KMS-11 (cell line): ENCODE measurements around the gene BLID.

Source experiments
- H2AFZ ChIP-seq: fragments of 200-600 bp; sonication (generic); 2 replicates; pipeline ENCODE4 v1.6.1; 2016; ENCODE audit warnings: antibody characterized with exemption, mixed run types, low read depth
- H3K27ac ChIP-seq: fragments of 200-600 bp; sonication (generic); 2 replicates; pipeline ENCODE4 v1.6.1; 2016; ENCODE audit warnings: mild to moderate bottlenecking, mixed run types
- H3K27me3 ChIP-seq: fragments of 200-600 bp; sonication (generic); 2 replicates; pipeline ENCODE4 v1.6.1; 2017; ENCODE audit warnings: mild to moderate bottlenecking, low read depth, mixed run types, moderate library complexity; ENCODE audit not compliant: insufficient read depth
- H3K36me3 ChIP-seq: fragments of 200-600 bp; sonication (generic); 2 replicates; pipeline ENCODE4 v1.6.1; 2017; ENCODE audit warnings: mild to moderate bottlenecking, mixed run types; ENCODE audit not compliant: insufficient read depth
- H3K4me1 ChIP-seq: fragments of 200-600 bp; sonication (generic); 2 replicates; pipeline ENCODE4 v1.6.1; 2016; ENCODE audit warnings: mild to moderate bottlenecking, low read depth, mixed run types; ENCODE audit not compliant: poor library complexity, severe bottlenecking
- H3K4me2 ChIP-seq: fragments of 200-600 bp; sonication (generic); 2 replicates; pipeline ENCODE4 v1.7.0; 2016; ENCODE audit warnings: mild to moderate bottlenecking, mixed run types
- H3K4me3 ChIP-seq: fragments of 200-600 bp; sonication (generic); IDR thresholded peaks from 2 replicates; pipeline ENCODE4 v1.6.1; 2017; ENCODE audit warnings: low read depth, low read length, mixed read lengths; ENCODE audit not compliant: insufficient read depth
- H3K79me2 ChIP-seq: fragments of 200-600 bp; sonication (generic); 2 replicates; pipeline ENCODE4 v1.6.1; 2016; ENCODE audit warnings: low read depth, mixed run types; ENCODE audit not compliant: insufficient read depth
- H3K9ac ChIP-seq: fragments of 200-600 bp; sonication (generic); 2 replicates; pipeline ENCODE4 v1.6.1; 2016; ENCODE audit warnings: mild to moderate bottlenecking, mixed run types
- H4K20me1 ChIP-seq: fragments of 200-600 bp; sonication (generic); 2 replicates; pipeline ENCODE4 v1.6.1; 2016; ENCODE audit warnings: mild to moderate bottlenecking, mixed run types; ENCODE audit not compliant: insufficient read depth
- TF ChIP-seq, protein P1 (sequence below): fragments of 200-600 bp; sonication (generic); conservative IDR thresholded peaks from 2 replicates; pipeline ENCODE4 v1.6.1; 2017; ENCODE audit warnings: low read depth, mild to moderate bottlenecking, antibody characterized with exemption, low read length, moderate library complexity, mixed read lengths

BLID gene

DNA sequence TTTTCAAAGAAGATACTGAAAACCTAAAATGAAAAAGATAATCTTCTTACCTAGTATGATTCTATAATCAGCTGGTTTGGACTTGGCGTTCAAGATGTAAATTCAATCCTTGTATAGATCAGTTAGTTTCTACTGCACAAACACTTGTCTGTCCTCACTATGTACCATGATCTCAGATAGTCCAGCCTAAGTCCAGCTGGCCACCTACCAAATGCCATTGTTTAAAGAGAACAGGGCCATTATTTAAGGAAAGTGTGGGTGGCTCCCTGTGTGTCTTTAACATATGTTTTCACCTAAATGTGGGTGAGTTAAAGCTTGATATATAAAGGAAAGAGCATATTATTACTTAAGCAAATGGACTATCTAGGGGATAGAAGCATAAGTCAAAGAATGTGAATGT is 38.6 kb downstream of the BLID start:
- Histone ChIP-seq H2AFZ (no peak overlapping the region), H4K20me1 (no peaks in the 10 kb centered on the region), H3K36me3 (no peaks in the 10 kb centered on the region), H3K9ac (no peak overlapping the region), H3K79me2 (no peaks in the 10 kb centered on the region), H3K27me3 (no peaks in the 10 kb centered on the region), H3K4me3 (no peak overlapping the region), H3K27ac (no peak overlapping the region), H3K4me2 (no peak overlapping the region), H3K4me1 (no peaks in the 10 kb centered on the region)
- TF ChIP-seq, protein P1, sequence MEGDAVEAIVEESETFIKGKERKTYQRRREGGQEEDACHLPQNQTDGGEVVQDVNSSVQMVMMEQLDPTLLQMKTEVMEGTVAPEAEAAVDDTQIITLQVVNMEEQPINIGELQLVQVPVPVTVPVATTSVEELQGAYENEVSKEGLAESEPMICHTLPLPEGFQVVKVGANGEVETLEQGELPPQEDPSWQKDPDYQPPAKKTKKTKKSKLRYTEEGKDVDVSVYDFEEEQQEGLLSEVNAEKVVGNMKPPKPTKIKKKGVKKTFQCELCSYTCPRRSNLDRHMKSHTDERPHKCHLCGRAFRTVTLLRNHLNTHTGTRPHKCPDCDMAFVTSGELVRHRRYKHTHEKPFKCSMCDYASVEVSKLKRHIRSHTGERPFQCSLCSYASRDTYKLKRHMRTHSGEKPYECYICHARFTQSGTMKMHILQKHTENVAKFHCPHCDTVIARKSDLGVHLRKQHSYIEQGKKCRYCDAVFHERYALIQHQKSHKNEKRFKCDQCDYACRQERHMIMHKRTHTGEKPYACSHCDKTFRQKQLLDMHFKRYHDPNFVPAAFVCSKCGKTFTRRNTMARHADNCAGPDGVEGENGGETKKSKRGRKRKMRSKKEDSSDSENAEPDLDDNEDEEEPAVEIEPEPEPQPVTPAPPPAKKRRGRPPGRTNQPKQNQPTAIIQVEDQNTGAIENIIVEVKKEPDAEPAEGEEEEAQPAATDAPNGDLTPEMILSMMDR, result no peak

DNA sequence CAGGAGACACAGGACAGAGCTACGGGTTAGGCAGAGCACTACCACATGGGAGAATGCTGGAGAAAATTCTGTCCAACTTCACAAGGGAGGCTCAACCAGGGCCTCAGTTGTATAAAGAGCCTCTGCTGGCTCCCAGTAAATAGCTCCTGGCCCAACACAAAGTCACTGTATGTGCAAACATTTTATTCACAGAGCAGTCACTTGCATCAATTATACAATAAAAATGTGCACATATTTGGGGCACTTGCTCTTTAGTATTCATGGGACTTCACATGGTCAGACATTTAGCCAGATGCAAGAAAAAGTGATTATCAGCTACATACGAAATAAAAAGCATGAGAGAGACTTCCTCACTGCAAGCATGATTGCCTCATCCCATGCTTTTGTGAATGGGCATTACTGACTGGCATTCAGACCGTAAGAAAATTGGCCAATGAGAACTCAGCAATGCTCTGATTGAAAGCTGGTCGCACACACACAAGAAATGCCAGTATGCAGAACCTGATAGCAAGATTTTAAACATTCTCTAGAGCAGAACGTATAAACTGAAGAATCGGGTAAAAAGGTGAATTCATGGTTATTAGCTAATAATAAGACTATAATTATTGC is 39.4 kb downstream of the BLID start:
- H3K27ac ChIP-seq, result no peak overlapping the region
- H2AFZ ChIP-seq, result no peak overlapping the region
- no peak overlapping the region for H3K4me2 ChIP-seq
- no peaks in the 10 kb centered on the region for H3K79me2 ChIP-seq
- H3K36me3 ChIP-seq, result no peaks in the 10 kb centered on the region
- no peaks in the 10 kb centered on the region for H3K27me3 ChIP-seq
- H3K4me3 ChIP-seq, result no peak overlapping the region
- no peaks in the 10 kb centered on the region for H3K4me1 ChIP-seq
- no peak overlapping the region for H3K9ac ChIP-seq
- no peaks in the 10 kb centered on the region for H4K20me1 ChIP-seq
- TF ChIP-seq, protein P1, result no peak

DNA sequence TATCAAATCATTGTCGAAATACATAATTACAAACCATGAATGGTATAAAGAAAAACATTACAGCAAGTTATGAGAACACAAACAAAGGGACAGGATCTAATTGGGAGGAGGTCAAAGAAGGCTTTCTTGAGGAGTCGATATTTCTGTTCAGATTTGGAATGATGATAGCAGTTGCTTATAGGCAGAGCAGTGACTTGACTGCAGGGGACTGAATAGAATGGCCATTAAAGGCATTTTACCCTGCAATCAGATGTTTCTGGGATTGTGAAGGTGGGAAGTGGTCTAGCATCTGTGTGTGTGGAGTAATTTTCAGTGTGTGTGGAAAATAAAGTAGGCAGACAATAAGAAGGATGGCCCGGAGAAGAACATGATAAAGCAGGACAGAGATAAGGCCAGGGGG is 41.0 kb downstream of the BLID start:
- H3K4me3 ChIP-seq, result no peak overlapping the region
- no peak overlapping the region for H3K4me2 ChIP-seq
- peaks cover 6% of the 10 kb centered on the region for H3K4me1 ChIP-seq
- H3K36me3 ChIP-seq, result no peaks in the 10 kb centered on the region
- H2AFZ ChIP-seq, result no peak overlapping the region
- no peaks in the 10 kb centered on the region for H4K20me1 ChIP-seq
- no peak overlapping the region for H3K27ac ChIP-seq
- H3K79me2 ChIP-seq, result no peaks in the 10 kb centered on the region
- H3K9ac ChIP-seq, result no peak overlapping the region
- TF ChIP-seq, protein P1, result no peak
- H3K27me3 ChIP-seq, result no peaks in the 10 kb centered on the region

DNA sequence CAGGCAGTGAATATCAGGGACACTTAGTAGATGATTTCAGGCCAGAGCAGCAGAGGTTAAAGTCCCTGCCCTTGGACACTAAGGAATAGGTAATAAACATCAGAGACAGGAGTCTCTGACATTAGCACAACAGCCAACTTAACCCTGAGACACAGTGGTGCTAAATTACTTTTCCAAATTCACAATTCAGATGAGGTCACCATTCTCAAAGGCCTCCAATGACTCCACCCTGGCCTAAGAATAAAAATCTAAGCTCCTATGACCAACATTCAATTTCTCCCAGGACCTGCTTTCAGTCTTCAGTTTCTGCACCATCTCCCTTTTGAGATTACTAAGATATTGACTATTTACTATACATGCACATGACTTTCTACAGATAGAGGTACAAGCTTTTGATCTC is 42.0 kb downstream of the BLID start:
- H2AFZ ChIP-seq, result no peak overlapping the region
- H3K79me2 ChIP-seq, result no peaks in the 10 kb centered on the region
- no peak overlapping the region for H3K27ac ChIP-seq
- no peak overlapping the region for H3K4me3 ChIP-seq
- no peaks in the 10 kb centered on the region for H3K36me3 ChIP-seq
- TF ChIP-seq, protein P1, result no peak
- H3K9ac ChIP-seq, result no peak overlapping the region
- H3K4me1 ChIP-seq, result peaks cover 13% of the 10 kb centered on the region
- H4K20me1 ChIP-seq, result no peaks in the 10 kb centered on the region
- H3K27me3 ChIP-seq, result no peaks in the 10 kb centered on the region
- H3K4me2 ChIP-seq, result no peak overlapping the region
